ENCODE data around the gene AVPI1. TPM values are rescaled to one million over a fixed set of nuclear protein-coding genes. Genes with fewer than 3 reads are reported as not detected.
"Not testable (repeated sequence)": the region's sequence is repeated elsewhere in the genome, so short reads cannot be mapped to it uniquely, and the experiment has no call there.

AVPI1 gene
- total and polyA plus RNA-seq, 4 donors: 6.6 to 22.1 (median 11.9) TPM

DNA sequence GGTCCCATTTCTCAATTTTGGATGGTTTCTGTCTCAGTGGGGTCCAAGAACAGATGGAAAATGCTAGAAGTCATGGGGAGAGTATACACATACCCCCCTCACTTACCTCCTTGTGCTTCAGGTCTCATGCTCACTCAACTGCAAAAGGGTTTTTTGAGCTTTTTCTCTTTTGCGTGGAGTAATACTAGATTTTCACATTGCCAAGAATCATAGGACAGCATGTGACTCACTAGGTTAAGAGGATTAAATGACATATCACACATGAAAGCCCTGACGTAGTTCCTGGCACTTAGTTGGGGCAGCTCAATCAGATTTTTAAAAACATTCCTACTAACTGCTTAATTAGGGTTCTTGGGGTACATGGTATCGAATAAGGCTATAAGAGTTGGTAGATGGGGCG is 42.1 kb downstream of the AVPI1 start (continued):
- TF ChIP-seq, protein P1, sequence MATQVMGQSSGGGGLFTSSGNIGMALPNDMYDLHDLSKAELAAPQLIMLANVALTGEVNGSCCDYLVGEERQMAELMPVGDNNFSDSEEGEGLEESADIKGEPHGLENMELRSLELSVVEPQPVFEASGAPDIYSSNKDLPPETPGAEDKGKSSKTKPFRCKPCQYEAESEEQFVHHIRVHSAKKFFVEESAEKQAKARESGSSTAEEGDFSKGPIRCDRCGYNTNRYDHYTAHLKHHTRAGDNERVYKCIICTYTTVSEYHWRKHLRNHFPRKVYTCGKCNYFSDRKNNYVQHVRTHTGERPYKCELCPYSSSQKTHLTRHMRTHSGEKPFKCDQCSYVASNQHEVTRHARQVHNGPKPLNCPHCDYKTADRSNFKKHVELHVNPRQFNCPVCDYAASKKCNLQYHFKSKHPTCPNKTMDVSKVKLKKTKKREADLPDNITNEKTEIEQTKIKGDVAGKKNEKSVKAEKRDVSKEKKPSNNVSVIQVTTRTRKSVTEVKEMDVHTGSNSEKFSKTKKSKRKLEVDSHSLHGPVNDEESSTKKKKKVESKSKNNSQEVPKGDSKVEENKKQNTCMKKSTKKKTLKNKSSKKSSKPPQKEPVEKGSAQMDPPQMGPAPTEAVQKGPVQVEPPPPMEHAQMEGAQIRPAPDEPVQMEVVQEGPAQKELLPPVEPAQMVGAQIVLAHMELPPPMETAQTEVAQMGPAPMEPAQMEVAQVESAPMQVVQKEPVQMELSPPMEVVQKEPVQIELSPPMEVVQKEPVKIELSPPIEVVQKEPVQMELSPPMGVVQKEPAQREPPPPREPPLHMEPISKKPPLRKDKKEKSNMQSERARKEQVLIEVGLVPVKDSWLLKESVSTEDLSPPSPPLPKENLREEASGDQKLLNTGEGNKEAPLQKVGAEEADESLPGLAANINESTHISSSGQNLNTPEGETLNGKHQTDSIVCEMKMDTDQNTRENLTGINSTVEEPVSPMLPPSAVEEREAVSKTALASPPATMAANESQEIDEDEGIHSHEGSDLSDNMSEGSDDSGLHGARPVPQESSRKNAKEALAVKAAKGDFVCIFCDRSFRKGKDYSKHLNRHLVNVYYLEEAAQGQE (IDR thresholded peaks at IDR 0.05): no peak

- Histone ChIP-seq H3K4me1 (ENCODE audit: control insufficient read depth in 4 of 4, insufficient read depth in 4 of 4, low read length in 3 of 4) (peaks cover 5 to 15% (median 8%) of the 10 kb centered on the region in 4 donors), H3K4me3 (ENCODE audit: low read depth in 1 of 3, low read length in 3 of 3) (no peak overlapping the region), H3K27ac (ENCODE audit: low read depth in 1 of 2, low read length in 2 of 2) (no peak overlapping the region), H3K36me3 (ENCODE audit: control insufficient read depth in 4 of 4, insufficient read depth in 3 of 4, low read depth in 1 of 4, low read length in 3 of 4) (peaks cover 0 to 8% (median 2%) of the 10 kb centered on the region in 4 donors), H3K27me3 (ENCODE audit: control insufficient read depth in 4 of 4, insufficient read depth in 4 of 4, low read length in 3 of 4) (no peaks in the 10 kb centered on the region), H3K9ac (ENCODE audit: low read depth in 1 of 2, low read length in 2 of 2) (no peak overlapping the region), H3K9me3 (ENCODE audit: control insufficient read depth in 4 of 4, low read length in 3 of 4) (no peaks in the 10 kb centered on the region)
- DNase-seq (ENCODE audit: low spot score): no peak
- TF ChIP-seq SP1 (IDR thresholded peaks at IDR 0.05) (no peak), HNF4G (IDR thresholded peaks at IDR 0.05) (no peak), CTCF (IDR thresholded peaks at IDR 0.05; ENCODE audit: low read depth, low read length, missing input control) (no peak), GABPA (IDR thresholded peaks at IDR 0.05 in 1 of 2, conservative IDR thresholded peaks at IDR 0.05 in 1 of 2) (no peak), FOXA2 (IDR thresholded peaks at IDR 0.05) (no peak), YY1 (IDR thresholded peaks at IDR 0.05) (no peak), RXRA (IDR thresholded peaks at IDR 0.05) (no peak), TAF1 (conservative IDR thresholded peaks at IDR 0.05) (no peak), HNF4A (conservative IDR thresholded peaks at IDR 0.05) (no peak), NR2F2 (IDR thresholded peaks at IDR 0.05) (no peak), ZBTB33 (IDR thresholded peaks at IDR 0.05) (no peak), RAD21 (IDR thresholded peaks at IDR 0.05) (no peak), JUND (IDR thresholded peaks at IDR 0.05) (no peak), EGR1 (IDR thresholded peaks at IDR 0.05; ENCODE audit: low read depth in 2 of 2) (no peak)
- TF ChIP-seq, protein P1 (IDR thresholded peaks at IDR 0.05): no peak
- TF ChIP-seq, protein P2, sequence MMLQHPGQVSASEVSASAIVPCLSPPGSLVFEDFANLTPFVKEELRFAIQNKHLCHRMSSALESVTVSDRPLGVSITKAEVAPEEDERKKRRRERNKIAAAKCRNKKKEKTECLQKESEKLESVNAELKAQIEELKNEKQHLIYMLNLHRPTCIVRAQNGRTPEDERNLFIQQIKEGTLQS (IDR thresholded peaks at IDR 0.05): no peak
- TF ChIP-seq, protein P3, sequence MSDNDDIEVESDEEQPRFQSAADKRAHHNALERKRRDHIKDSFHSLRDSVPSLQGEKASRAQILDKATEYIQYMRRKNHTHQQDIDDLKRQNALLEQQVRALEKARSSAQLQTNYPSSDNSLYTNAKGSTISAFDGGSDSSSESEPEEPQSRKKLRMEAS (IDR thresholded peaks at IDR 0.05): no peak
- 96% methylated on average over 4 of the region's 4 CpGs for WGBS
Measured at GRCh38 chr10:97643441-97643985, 43.5 kb downstream of the AVPI1 start.

DNA sequence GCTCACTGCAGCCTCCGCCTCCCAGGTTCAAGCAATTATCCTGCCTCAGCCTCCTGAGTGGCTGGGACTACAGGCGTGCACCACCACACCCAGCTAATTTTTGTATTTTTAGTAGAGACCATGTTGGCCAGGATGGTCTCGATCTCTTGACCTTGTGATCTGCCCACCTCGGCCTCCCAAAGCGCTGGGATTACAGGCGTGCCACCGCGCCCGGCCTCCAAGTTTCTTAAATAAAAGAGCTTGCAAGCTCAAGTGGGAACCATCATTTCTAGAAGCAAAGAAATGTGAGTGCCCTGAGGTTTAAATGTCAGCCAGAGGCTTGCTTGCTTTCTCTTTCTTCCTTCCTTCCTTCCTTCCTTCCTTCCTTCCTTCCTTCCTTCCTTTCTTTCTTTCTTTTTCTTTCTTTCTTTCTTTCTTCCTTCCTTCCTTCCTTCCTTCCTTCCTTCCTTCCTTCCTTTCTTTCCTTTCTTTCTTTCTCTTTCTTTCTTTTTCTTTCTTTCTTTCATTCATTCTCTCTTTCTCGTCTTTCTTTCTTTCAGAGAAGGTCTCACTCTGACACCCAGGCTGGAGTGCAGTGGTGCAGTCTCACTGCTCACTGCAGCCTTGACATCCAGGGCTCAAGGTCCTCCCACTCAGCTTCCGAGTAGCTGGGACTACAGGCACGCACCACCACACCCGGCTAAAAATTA is 44.4 kb downstream of the AVPI1 start:
- H3K4me3 ChIP-seq (ENCODE audit: low read depth in 1 of 3, low read length in 3 of 3); DNase-seq (ENCODE audit: low spot score); H3K27me3 ChIP-seq (ENCODE audit: control insufficient read depth in 4 of 4, insufficient read depth in 4 of 4, low read length in 3 of 4); H3K27ac ChIP-seq (ENCODE audit: low read depth in 1 of 2, low read length in 2 of 2); H3K36me3 ChIP-seq (ENCODE audit: control insufficient read depth in 4 of 4, insufficient read depth in 3 of 4, low read depth in 1 of 4, low read length in 3 of 4); H3K9ac ChIP-seq (ENCODE audit: low read depth in 1 of 2, low read length in 2 of 2); H3K9me3 ChIP-seq (ENCODE audit: control insufficient read depth in 4 of 4, low read length in 3 of 4): not testable (repeated sequence)
- 97% methylated on average over 13 of the region's 13 CpGs for WGBS
- peaks cover 5 to 15% (median 8%) of the 10 kb centered on the region in 4 donors for H3K4me1 ChIP-seq (ENCODE audit: control insufficient read depth in 4 of 4, insufficient read depth in 4 of 4, low read length in 3 of 4)

Data from liver (tissue), 9 donors.